ENCODE data around the gene ATP11A.

DNA sequence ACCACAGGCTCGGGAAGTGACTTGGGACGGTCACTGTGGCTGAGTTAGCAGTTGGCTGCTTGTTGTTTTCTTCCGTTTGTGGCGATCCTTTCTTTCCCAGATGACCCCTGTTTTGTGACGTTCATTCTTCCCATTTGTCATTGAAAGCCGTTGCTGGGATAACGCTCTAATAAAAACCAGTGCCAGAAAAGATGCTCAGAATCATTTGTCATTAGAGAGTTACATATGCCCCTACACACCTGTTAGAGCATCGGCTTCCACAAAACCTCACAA is 239.9 kb downstream of the ATP11A start:
- no peak for TF ChIP-seq POLR2A (IDR thresholded peaks at IDR 0.05)
- TF ChIP-seq CTCF (IDR thresholded peaks at IDR 0.05), result no peak
